ENCODE measurements around the gene CDK5RAP1. TPM values are rescaled to one million over a fixed set of nuclear protein-coding genes. Genes with fewer than 3 reads are reported as not detected.

CDK5RAP1 gene
- polyA plus RNA-seq, 3 donors: 24.4 to 65.0 (median 25.5) TPM

- peak overlapping the region in 1 of 7 donors; percentile 32 for H3K27ac Mint-ChIP-seq
- Histone ChIP-seq H3K9ac (ENCODE audit: insufficient read depth, low read length, poor library complexity, severe bottlenecking) (no peak overlapping the region), H3K36me3 (replicated peaks in 1 of 2; ENCODE audit: control insufficient read depth in 1 of 2, insufficient read depth in 2 of 2, low read length in 2 of 2) (no peaks in the 10 kb centered on the region), H3K27me3 (ENCODE audit: control insufficient read depth in 2 of 2, insufficient read depth in 2 of 2, low read length in 2 of 2) (no peaks in the 10 kb centered on the region), H3K4me3 (replicated peaks in 1 of 3; ENCODE audit: low read depth in 2 of 3, low read length in 3 of 3) (no peak overlapping the region), H3K9me3 (replicated peaks in 1 of 2; ENCODE audit: control insufficient read depth in 1 of 2, insufficient read depth in 1 of 2, low read length in 2 of 2) (no peaks in the 10 kb centered on the region), H3K79me2 (ENCODE audit: insufficient read depth, low read length) (no peaks in the 10 kb centered on the region), H3K4me2 (replicated peaks; ENCODE audit: extremely low read depth, low read length, poor library complexity, severe bottlenecking) (no peak overlapping the region), H2AFZ (ENCODE audit: insufficient read depth, low read depth, low read length, poor library complexity, severe bottlenecking) (no peak overlapping the region), H3K4me1 (ENCODE audit: control insufficient read depth in 1 of 2, insufficient read depth in 2 of 2, low read length in 2 of 2) (no peaks in the 10 kb centered on the region), H4K20me1 (ENCODE audit: insufficient read depth, low read length) (no peaks in the 10 kb centered on the region), H3K27ac (ENCODE audit: low read depth in 1 of 2, low read length in 2 of 2) (no peak overlapping the region)
- H3K36me3 Mint-ChIP-seq: no peaks in the 10 kb centered on the region
- peaks cover 1 to 6% (median 3%) of the 10 kb centered on the region in 3 donors for H3K27me3 Mint-ChIP-seq (ENCODE audit: low read depth in 3 of 3)
- 88% methylated on average over 1 of the region's 6 CpGs for WGBS (ENCODE audit: insufficient coverage)
- H3K9me3 Mint-ChIP-seq: peaks cover 0 to 1% (median 0%) of the 10 kb centered on the region in 7 donors
- TF ChIP-seq, protein P1, sequence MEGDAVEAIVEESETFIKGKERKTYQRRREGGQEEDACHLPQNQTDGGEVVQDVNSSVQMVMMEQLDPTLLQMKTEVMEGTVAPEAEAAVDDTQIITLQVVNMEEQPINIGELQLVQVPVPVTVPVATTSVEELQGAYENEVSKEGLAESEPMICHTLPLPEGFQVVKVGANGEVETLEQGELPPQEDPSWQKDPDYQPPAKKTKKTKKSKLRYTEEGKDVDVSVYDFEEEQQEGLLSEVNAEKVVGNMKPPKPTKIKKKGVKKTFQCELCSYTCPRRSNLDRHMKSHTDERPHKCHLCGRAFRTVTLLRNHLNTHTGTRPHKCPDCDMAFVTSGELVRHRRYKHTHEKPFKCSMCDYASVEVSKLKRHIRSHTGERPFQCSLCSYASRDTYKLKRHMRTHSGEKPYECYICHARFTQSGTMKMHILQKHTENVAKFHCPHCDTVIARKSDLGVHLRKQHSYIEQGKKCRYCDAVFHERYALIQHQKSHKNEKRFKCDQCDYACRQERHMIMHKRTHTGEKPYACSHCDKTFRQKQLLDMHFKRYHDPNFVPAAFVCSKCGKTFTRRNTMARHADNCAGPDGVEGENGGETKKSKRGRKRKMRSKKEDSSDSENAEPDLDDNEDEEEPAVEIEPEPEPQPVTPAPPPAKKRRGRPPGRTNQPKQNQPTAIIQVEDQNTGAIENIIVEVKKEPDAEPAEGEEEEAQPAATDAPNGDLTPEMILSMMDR (IDR thresholded peaks at IDR 0.05): no peak
- no peak overlapping the region for H3K4me3 Mint-ChIP-seq
- intact Hi-C loops (cut with micrococcal nuclease): no loop called here
- no peaks in the 10 kb centered on the region for H3K4me1 Mint-ChIP-seq
- DNase-seq: no peak
These were observed 63.7 kb downstream of the CDK5RAP1 start for GRCh38 chr20:33337531-33338165.

GRCh38 chr20:33337119-33337518, 64.2 kb downstream of the CDK5RAP1 start:
- no peak overlapping the region for H3K9ac ChIP-seq (ENCODE audit: insufficient read depth, low read length, poor library complexity, severe bottlenecking)
- WGBS (ENCODE audit: insufficient coverage): 81% methylated on average over 7 of the region's 8 CpGs
- peaks cover 2 to 9% (median 3%) of the 10 kb centered on the region in 3 donors for H3K27me3 Mint-ChIP-seq (ENCODE audit: low read depth in 3 of 3)
- H3K9me3 Mint-ChIP-seq: peaks cover 0 to 1% (median 0%) of the 10 kb centered on the region in 7 donors
- no peaks in the 10 kb centered on the region for H4K20me1 ChIP-seq (ENCODE audit: insufficient read depth, low read length)
- no peak for DNase-seq
- H3K79me2 ChIP-seq (ENCODE audit: insufficient read depth, low read length): no peaks in the 10 kb centered on the region
- no peak overlapping the region for H3K27ac ChIP-seq (ENCODE audit: low read depth in 1 of 2, low read length in 2 of 2)
- H2AFZ ChIP-seq (ENCODE audit: insufficient read depth, low read depth, low read length, poor library complexity, severe bottlenecking): no peak overlapping the region
- TF ChIP-seq, protein P1 (IDR thresholded peaks at IDR 0.05): no peak
- H3K27ac Mint-ChIP-seq: no peak overlapping the region
- H3K36me3 ChIP-seq (replicated peaks in 1 of 2; ENCODE audit: control insufficient read depth in 1 of 2, insufficient read depth in 2 of 2, low read length in 2 of 2): no peaks in the 10 kb centered on the region
- no peak overlapping the region for H3K4me2 ChIP-seq (replicated peaks; ENCODE audit: extremely low read depth, low read length, poor library complexity, severe bottlenecking)
- intact Hi-C loops (cut with micrococcal nuclease): no loop called here
- H3K4me3 ChIP-seq (replicated peaks in 1 of 3; ENCODE audit: low read depth in 2 of 3, low read length in 3 of 3): no peak overlapping the region
- no peaks in the 10 kb centered on the region for H3K4me1 Mint-ChIP-seq
- no peak overlapping the region for H3K4me3 Mint-ChIP-seq
- H3K27me3 ChIP-seq (ENCODE audit: control insufficient read depth in 2 of 2, insufficient read depth in 2 of 2, low read length in 2 of 2): no peaks in the 10 kb centered on the region
- H3K36me3 Mint-ChIP-seq: no peaks in the 10 kb centered on the region
- H3K9me3 ChIP-seq (replicated peaks in 1 of 2; ENCODE audit: control insufficient read depth in 1 of 2, insufficient read depth in 1 of 2, low read length in 2 of 2): no peaks in the 10 kb centered on the region
- H3K4me1 ChIP-seq (ENCODE audit: control insufficient read depth in 1 of 2, insufficient read depth in 2 of 2, low read length in 2 of 2): no peaks in the 10 kb centered on the region
